ENCODE measurements around the gene UGT1A8.

DNA sequence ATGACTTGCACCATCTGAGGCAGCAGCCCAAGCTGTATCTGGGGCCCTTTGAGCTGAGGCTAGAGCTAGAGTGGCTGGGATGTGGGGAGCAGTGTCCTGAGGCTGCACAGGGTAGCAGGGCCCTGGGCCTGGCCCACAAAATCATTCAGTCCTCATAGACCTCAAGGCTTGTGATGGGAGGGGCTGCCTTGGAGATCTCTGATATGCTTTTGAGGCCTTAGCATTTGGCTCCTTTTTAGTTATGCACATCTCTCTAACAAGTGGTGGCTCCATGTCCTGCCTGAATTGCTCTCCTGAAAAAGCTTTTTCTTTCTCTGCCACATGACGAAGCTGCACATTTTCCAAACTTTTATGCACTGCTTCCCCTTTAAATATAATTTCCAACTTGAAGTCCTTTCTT lies 11.8 kb upstream of the UGT1A8 start:
- TF ChIP-seq POLR2A (IDR thresholded peaks at IDR 0.05), result no peak
- TF ChIP-seq CTCF (IDR thresholded peaks at IDR 0.05), result no peak

Measured in adrenal gland (tissue), 5 donors.